Measurements from ENCODE around the gene PYROXD2. TPM values are rescaled to one million over a fixed set of nuclear protein-coding genes. Genes with fewer than 3 reads are reported as not detected.

PYROXD2 gene
- total and polyA plus RNA-seq, 7 donors: 0.46 to 13.2 (median 1.7) TPM

- ATAC-seq (no peak), DNase-seq (no peak)
- no peak for TF ChIP-seq CTCF (IDR thresholded peaks at IDR 0.05)
- Histone ChIP-seq H3K4me1 (no peaks in the 10 kb centered on the region), H3K36me3 (ENCODE audit: insufficient read depth in 1 of 2, low read depth in 1 of 2) (no peaks in the 10 kb centered on the region), H3K9me3 (no peaks in the 10 kb centered on the region), H3K4me3 (no peak overlapping the region), H3K27me3 (ENCODE audit: insufficient read depth in 3 of 3, low read length in 2 of 3) (no peaks in the 10 kb centered on the region), H3K27ac (no peak overlapping the region)
- WGBS, 3 donors: 90 to 94% (median 94%) methylated on average over 7 of the region's 7 CpGs
- intact Hi-C loops (cut with DNase I): no loop called here
These were observed 12.5 kb downstream of the PYROXD2 start for GRCh38 chr10:98402478-98402877.

GRCh38 chr10:98400482-98400881, 14.5 kb downstream of the PYROXD2 start:
- H3K4me1 ChIP-seq: no peaks in the 10 kb centered on the region
- ATAC-seq (no peak), DNase-seq (no peak)
- TF ChIP-seq CTCF (IDR thresholded peaks at IDR 0.05): no peak
- intact Hi-C loops (cut with DNase I): no loop called here
- peaks cover 0 to 4% of the 10 kb centered on the region in 2 donors for H3K36me3 ChIP-seq (ENCODE audit: insufficient read depth in 1 of 2, low read depth in 1 of 2)
- no peak overlapping the region for H3K27ac ChIP-seq
- WGBS, 3 donors: 88 to 93% (median 93%) methylated on average over 2 of the region's 2 CpGs
- H3K4me3 ChIP-seq: no peak overlapping the region
- no peaks in the 10 kb centered on the region for H3K27me3 ChIP-seq (ENCODE audit: insufficient read depth in 3 of 3, low read length in 2 of 3)
- H3K9me3 ChIP-seq: no peaks in the 10 kb centered on the region

DNA sequence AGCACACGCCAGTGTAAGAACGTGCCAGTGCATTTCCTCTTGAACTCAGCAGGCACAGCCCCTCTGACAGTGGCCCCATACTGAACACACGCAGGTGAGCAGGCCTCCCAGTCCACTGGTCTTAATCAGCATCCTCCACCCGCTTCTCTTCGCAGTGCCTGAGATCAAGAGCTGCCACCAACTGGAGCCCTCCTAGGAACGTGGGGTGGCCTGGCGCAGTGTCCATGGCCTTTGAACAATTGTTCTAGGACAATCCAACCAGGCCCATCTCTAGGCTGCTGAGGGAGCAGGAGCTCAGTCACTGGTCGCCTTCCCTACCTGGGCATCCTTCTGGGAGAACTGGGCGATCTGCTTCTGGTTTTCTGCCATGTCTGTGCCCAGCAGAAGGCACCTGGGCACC, 15.2 kb downstream of the PYROXD2 start:
- Histone ChIP-seq H3K36me3 (ENCODE audit: insufficient read depth in 1 of 2, low read depth in 1 of 2) (peaks cover 0 to 4% of the 10 kb centered on the region in 2 donors), H3K9me3 (no peaks in the 10 kb centered on the region), H3K27ac (no peak overlapping the region), H3K4me1 (no peaks in the 10 kb centered on the region), H3K4me3 (no peak overlapping the region), H3K27me3 (ENCODE audit: insufficient read depth in 3 of 3, low read length in 2 of 3) (no peaks in the 10 kb centered on the region)
- ATAC-seq: no peak
- intact Hi-C loops (cut with DNase I): no loop called here
- no peak for TF ChIP-seq CTCF (IDR thresholded peaks at IDR 0.05)
- no peak for DNase-seq
- 93 to 95% (median 95%) methylated on average over 9 of the region's 9 CpGs for WGBS, 3 donors

DNA sequence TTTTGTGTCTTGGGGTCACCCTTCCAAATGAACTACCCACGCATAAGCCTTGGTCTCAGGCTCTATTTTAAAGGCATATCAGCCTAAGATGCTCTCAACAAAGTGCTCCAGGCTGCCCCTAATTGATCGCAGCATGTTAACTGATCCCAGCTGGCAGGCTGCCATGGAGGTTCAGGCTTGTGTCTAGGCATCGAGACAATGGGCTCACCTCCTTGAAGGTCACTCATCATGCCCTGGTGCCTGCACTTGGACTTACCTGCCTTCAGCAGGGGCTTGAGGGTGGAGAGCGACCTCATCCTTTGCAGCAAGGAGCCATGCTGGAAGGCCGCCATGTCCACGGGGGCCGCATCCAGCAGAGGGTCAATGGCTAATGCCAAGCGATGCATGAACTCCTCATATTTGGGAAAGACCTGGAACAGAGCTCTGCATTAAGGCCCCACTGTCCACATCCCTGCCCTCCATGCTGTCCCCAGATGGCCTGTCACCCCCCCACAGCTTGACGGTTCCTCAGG, 17.8 kb downstream of the PYROXD2 start:
- Histone ChIP-seq H3K27me3 (ENCODE audit: insufficient read depth in 3 of 3, low read length in 2 of 3) (no peaks in the 10 kb centered on the region), H3K4me3 (no peak overlapping the region), H3K9me3 (no peaks in the 10 kb centered on the region), H3K36me3 (ENCODE audit: insufficient read depth in 1 of 2, low read depth in 1 of 2) (peaks cover 0 to 4% of the 10 kb centered on the region in 2 donors), H3K27ac (no peak overlapping the region), H3K4me1 (peaks cover 2% of the 10 kb centered on the region)
- no peak for ATAC-seq
- no peak for DNase-seq
- no peak for TF ChIP-seq CTCF (IDR thresholded peaks at IDR 0.05)
- WGBS, 3 donors: 85 to 91% (median 89%) methylated on average over 9 of the region's 9 CpGs
- intact Hi-C loops (cut with DNase I): no loop called here

All from psoas muscle (tissue), 8 donors.